Stimulated activated CD4-positive, alpha-beta T cell treated with anti-CD3 and anti-CD28 coated beads, Interleukin-1b, Interleukin-23, amount 100 ng/mL, for 4 hours (primary cell): ENCODE results near the gene SOHLH2.

ENCODE experiments used
- DNase-seq, 2 donors: peaks; one replicate each; pipeline ENCODE4 v3.0.0-alpha.2; 2020; ENCODE audit warnings: low read depth in 2 of 2

Gene SOHLH2

GRCh38 chr13:36131931-36132297, 82.4 kb downstream of the SOHLH2 start:
- DNase-seq: no peak

GRCh38 chr13:36131222-36131930, 83.0 kb downstream of the SOHLH2 start, which contains the start of gene DCLK1:
Gene DCLK1, minus strand, starts transcription at chr13:36131382.
- DNase-seq: no peak

- no peak for DNase-seq
Observed at GRCh38 chr13:36130552-36131221, 83.7 kb downstream of the SOHLH2 start.

GRCh38 chr13:36130193-36130551, 84.2 kb downstream of the SOHLH2 start:
- no peak for DNase-seq

- no peak for DNase-seq
Observed at GRCh38 chr13:36129539-36129938, 84.8 kb downstream of the SOHLH2 start.

GRCh38 chr13:36126491-36126890, 87.9 kb downstream of the SOHLH2 start:
- no peak for DNase-seq

- no peak for DNase-seq
Observed at GRCh38 chr13:36125841-36126240, 88.5 kb downstream of the SOHLH2 start.

- no peak for DNase-seq
Observed at GRCh38 chr13:36124236-36124822, 90.0 kb downstream of the SOHLH2 start.
